DMS153 (cell line): ENCODE measurements around the gene ITGA1.
"Not testable (repeated sequence)": the region's sequence is repeated elsewhere in the genome, so short reads cannot be mapped to it uniquely, and the experiment has no call there.

Source experiments
- DNase-seq: peaks from one replicate; lab custom pipeline; 2025; lab: John Stamatoyannopoulos, UW

ITGA1 gene

DNA sequence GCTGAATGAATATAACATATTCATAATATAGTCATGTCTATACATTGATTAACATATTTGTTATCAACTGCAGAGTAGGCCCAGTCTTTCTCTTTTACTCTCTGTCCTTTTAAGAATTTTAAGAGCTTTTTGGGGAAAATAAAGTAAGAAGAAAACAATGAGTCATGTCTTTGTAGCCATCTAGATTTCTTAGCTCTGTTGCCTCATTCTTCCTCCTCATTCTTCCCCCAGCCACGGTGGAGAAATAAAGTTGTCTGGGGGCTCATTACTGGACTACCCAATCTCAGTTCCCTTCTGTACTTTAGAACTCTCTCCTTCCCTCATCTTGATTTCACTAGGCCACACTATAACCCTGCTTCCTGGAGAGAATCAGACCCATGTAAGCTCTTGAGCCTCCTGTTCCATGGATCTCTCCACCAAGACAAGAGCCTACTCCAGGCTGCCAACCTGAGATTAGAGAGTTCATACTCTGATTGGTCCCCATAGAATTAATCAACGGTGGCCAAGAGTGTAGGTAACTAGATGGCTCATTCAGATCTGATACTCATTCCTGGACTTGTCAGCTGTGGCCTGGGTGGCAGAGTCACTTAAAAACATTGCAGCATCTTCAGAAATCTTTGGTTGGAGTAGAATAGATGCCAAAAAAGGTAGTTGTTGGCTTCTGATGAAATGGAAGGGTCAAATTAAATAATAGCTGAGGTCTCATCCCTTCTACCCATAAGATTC lies 44.2 kb downstream of the ITGA1 start:
- DNase-seq = no peak

DNA sequence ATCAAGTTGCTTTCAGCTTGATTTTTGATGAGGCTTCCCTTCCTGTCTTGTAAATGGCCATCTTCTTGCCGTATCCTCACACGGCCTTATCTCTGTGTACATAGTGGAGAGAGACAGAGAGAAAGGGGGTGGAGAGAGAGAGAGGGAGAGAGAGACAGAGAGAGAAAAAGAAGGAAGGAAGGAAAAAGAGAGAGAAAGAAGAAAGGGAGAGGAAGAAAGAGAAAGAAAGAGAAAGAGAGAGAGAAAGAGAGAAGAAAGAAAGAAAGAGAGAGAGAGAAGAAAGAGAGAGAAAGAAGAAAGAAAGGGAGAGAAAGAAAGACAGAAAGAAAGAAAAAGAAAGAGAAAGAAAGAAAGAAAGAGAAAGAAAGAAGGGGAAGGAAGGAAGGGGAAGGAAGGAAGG lies 46.6 kb downstream of the ITGA1 start:
- DNase-seq = no peak

DNA sequence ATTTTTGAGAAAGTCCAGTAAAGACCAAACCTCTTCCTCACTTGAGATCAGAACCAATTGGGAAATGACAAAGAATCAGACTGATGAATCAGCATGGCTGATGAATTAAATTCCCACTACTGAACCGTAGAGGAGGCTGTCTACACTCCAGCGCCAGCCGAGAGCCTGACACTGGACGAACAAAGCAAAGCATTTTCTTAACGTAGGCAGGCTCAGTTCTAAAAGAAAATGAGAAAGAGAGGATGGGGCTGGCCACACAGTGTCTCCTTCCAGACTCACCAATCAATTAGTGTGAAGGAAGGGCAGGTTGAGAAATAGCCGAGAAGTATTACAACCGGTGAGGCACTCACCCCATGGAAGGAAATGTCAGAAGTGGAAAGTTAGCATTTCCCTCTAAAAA lies 49.4 kb downstream of the ITGA1 start:
- DNase-seq = no peak

DNA sequence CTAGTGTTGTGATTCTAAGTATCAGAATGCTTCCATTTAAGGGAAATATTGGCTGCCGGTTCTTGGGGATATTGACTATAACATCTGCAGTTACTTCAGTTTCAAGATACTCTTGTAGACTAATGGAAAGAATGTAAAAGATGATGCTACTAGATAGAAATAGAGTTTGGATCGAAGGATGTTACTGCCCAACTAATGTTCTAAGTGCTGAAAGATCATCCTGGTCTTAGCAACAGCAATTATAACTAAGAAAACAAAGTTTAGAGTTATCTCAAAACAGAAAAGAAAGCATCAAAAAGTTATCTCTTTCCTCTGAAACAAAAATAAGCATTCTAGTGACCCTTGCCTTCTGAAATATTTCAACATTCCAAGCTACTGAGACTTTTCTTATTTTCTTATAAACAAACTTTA lies 49.9 kb downstream of the ITGA1 start:
- DNase-seq = no peak

DNA sequence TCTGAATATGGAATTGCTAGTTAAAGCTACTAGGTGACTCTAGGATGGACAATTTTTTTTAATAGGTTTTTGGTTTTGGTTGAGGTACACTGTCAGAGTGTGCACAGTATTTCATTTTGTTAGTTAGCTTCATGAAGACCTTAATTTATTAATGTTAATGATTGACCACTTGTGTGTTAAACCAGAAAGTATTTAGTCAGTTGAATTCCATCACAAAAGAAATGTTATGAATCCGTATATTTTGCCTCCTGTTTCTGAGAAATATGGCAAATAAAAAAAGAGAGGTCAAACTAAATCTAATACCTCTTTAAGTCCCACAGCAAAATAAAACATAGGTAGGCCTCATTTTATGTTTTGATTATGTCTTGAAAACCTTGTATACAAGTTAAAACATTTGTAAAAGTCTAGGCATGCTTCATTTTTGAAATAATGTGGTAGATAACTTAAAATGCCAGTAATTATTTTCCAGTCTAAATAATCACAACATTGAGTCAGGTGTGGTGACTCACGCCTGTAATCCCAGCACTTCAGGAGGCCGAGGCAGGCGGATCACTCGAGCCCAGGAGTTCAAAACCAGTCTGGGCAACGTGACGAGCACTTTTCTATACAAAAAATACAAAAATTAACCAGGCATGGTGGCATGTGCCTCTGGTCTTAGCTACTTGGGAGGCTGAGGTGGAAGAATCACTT lies 50.8 kb downstream of the ITGA1 start:
- no peak for DNase-seq

DNA sequence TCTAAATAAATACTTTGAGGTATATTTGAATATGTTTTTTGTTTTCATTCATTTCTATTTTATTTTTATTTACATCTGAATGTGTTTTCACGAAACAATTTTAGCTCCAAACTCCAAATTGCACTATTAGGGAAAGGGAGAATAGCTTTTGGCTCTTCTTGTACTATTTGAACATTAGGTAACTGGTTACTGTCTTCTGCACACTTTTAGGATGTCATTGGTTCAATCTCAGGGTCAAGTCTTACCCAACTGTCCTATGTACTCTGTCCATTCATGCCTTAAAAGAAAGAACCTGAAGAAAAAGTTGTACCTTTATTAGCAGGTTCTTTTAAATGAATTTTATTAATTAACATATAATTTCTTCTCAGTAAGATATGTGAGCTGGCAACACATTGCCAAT lies 51.6 kb downstream of the ITGA1 start:
- DNase-seq = no peak

DNA sequence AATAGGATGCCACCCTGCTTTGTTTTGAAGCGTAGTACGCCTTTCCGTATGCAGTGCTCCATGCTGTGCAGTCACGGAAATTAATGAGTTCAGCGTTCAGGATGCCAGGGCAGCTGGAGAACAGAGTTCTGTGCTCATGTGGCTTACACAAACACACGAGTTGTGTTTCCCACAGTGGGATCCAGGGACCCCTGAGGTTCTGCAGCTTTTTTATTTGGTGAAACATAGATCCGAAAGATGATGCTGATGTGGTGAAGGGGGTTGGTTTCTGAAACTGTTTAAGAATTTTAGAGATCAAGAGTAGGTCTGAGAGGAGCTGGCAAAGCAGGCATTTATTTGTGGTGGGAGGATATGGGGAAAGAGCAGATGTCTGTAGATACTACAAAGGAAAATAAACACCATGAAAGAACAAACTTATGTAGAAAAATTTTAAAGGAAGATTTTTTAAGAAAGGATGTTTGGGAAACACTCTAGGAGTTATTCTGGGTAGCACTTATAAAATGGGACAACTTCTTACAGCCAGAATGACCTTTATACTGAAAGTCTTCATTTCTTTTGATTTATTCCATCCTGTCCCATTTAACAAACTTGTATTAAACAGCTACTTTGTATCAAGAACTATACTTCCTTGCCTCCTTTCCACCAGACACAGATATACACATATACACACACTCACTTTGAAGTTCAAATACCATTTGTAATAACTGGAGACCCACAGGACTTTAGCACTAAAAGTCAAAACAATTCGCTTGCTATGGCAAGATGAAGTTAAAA lies 52.7 kb downstream of the ITGA1 start:
- DNase-seq = no peak

DNA sequence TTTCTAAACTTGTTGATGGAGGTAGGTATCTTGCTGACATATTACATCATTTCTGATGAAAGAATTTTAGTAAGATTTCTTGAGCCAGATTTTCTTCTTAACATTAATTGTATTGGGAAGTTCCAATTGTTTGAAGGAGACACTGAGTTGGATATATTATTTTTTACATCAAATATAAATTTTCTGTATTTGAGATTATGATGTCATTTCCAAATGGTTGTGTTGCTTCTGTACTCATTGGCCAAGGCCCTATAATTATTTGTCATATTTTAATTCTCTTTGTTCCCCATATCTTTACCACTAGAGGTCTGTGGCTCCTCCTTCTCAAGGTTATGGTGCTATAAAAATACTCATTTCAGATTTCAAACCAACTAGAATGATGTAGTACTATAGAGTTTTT lies 53.4 kb downstream of the ITGA1 start:
- DNase-seq = no peak

DNA sequence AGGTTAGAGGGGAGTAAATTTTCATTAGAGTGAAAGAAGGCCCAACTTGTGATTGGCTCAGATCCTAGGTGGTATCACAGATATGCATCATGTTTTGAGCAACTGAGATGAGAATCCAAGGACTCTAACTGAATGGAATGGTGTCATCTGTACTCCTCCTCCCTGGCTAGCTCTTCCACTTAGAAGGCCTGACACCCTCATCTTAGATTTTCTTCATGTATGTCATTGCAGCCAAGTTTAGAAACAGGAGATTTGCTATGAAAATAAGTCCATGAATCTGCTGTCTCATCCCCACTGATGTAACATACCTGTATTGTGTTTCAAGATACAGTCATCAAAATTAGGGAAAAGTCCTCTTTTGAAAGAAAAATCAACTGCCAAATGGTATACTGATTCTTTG lies 54.4 kb downstream of the ITGA1 start:
- no peak for DNase-seq

DNA sequence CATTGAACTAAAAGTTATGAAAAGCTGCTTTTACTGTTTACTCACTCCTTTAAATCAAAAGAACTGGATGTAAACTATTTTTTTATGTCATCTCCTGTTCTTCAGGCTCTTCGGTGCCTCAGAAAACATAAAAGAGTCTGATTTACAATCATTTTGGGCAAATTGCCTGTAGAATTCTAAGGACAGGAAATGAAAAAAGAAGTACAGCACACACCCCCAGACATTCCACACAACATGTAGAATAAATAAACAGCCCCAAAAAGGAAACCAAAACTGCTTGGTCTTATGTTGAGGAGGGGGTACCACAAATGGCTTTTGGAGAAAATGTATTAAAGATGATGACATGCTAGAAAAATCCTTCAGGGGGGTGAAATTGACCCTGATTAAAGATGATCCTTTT lies 57.2 kb downstream of the ITGA1 start:
- no peak for DNase-seq

DNA sequence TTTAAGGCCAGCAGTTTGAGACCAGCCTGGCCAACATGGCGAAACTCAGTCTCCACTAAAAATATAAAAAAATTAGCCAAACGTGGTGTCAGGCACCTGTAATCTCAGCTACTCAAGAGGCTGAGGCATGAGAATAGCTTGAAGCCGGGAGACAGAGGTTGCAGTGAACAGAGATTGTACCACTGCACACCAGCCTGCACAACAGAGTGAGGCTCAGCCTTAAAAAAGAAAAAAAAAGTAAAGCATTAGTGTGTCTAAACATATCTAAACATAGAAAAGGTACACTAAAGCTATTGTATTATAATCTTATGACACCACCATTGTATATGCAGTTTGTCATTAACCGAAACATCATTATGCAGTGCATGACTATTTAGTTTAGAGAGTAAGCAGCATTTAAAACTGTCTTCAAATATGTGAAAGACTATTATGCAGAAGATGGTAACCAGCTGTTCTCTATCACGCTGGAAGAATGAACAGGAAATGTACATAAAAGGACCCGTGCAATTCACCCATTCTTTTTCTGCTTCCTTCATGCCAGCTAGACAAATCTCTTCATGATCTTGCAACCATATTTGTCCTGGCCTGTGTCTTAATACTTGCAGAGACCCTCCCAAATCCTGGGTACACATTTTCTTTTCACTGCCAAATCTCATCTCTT lies 58.6 kb downstream of the ITGA1 start:
- DNase-seq = no peak

DNA sequence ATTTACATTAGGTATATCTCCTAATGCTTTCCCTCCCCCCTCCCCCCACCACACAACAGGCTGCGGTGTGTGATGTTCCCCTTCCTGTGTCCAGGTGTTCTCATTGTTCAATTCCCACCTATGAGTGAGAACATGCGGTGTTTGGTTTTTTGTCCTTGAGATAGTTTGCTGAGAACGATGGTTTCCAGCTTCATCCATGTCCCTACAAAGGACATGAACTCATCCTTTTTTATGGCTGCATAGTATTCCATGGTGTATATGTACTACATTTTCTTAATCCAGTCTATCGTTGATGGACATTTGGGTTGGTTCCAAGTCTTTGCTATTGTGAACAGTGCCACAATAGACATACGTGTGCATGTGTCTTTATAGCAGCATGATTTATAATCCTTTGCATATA lies 61.0 kb downstream of the ITGA1 start:
- DNase-seq = not testable (repeated sequence)

DNA sequence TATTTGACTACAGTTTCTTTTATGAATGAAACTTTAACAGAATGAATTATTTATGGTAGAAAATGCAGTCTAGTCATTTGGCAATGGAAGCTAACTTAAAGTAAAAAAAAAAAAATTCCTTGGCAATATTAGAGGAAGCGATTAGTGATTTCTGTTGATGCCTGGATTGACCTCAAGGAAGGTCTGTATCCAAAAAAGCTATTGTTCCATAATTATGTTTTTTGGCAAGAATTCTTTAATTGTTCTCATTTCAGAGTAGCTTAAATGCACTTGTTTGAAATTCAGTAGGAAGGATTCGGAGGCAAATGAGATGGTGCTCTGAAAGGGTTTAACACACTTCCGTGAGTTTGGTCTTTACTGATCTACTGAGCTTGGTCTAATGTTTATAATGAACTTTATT lies 61.8 kb downstream of the ITGA1 start:
- no peak for DNase-seq

DNA sequence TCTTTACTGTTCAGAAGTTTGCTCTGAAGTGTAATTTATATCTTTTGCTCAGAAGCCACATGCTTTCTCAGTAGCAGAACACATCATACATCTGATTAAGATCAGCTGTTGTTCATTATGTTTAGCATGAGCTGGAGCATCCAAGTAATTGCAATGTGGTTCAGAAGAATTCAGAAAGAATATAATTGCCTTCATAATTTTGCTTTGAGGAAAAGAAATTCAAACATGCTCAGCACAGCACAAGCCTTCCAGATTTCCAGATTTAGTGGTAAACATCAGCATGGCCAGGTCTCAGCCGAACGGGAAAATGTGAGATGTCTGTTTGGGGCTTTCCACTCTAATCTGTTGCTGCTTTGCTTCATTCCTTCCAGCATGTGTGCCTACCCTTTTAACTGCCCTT lies 65.9 kb downstream of the ITGA1 start:
- no peak for DNase-seq

DNA sequence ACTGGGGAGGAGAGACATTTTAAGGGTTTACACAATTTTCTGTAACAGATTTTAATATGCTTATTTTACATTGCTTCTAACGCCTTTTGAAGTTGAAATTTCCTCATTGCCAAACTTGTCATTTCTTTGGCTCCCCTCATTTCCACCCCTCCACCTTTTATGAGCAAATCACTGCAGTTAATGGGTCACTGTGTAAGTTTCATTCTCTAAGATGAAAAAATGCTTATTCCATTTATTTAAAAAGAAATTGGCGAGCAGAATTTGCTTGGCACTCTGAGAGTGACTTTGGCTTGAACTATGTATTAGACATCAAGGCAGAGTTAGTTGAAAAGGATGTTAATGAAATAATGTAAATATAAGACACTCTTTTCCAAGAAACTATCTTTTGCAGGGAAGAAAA lies 66.6 kb downstream of the ITGA1 start:
- no peak for DNase-seq

DNA sequence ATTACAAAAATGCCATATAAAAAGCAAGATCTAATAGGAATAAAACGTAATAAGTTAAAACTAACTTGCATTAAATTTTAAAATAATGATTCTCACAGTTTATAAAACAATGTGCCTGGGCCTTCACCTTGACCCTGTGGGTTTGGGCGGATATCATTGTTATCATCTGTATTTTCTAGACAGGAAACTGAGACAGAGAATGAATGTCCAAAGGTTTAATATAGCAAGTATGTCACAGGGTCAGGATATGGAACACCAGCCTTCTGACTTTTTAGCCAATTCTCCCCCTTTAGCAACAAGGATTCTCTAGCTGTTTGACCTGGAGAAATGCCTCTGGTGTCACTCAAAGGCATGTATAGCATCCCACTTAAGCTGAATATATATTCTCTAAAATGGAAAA lies 67.2 kb downstream of the ITGA1 start:
- no peak for DNase-seq

DNA sequence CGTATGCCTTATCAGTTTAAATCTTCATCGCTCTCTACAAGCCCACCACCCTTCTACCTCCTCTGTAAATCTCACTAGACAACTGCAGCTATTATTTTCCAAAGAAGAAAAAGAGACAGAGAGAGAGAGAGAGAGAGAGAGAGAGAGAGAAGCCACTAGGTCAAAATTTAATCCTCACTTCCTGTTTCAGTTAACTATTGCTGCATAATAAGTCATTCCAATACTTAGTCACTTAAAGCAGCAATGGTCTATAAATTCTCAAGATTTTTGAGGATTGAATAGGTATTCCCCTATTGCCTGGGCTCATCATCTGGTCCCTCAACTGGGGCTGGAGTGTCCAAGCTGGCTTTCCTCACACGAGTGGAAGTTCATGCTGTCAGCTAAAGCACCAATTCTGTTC lies 68.8 kb downstream of the ITGA1 start:
- DNase-seq = no peak

DNA sequence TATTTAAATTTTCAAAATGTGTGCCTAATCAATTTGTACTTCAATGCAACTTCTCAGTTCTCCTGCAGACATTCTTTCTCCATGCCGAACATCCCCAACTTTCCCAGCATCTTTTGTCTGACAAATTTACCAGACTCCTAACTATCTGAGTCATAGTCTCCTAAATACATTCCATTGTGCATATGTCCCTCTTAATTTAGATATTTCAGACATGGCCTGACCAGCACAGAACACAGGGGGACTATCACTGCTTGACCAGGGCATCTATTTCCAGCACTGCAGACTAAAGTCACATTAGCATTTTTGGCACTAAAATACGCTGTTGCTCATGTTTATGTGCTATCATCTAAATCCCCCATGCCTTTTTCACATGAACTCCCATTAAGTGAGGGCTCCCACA lies 71.9 kb downstream of the ITGA1 start:
- no peak for DNase-seq

DNA sequence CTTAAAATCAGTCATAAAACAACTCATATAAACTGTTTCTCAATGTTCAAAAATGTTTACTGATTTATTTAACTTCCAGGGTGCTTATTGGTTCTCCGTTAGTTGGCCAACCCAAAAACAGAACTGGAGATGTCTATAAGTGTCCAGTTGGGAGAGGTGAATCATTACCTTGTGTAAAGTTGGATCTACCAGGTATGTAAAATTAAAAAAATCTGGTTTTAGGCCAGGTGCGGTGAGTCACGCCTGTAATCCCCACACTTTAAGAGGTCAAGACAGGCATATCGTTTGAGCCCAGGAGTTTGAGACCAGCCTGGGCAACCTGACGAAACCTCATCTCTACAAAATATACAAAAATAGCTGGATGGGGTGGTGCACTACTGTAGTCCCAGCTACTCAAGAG lies 73.7 kb downstream of the ITGA1 start:
- no peak for DNase-seq

DNA sequence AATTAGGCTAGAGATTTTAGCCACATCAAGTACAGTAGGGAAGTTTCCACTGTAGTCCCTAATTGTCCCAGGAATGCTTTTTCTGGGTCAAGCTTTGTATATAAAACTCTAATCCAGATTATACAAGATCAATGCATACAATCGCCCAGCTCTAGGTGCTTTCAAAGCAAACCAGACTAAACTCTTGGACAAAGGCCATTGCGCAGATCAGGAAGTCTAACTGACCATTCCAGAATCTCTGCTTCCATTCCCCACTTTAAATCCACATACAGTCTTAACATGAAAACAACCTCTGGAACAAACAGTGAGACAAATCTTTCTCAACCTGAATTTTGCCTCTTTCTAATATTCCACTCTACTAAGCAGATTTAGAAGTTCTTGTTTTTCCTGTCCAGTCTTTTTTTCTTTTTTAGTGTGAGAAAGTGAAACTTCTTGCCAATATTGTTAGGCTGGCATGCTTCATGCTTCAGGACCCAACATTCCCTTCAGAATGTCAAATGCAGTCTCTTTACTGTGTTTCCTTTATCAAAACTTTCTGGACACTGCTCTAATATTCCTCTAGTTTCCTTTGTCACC lies 76.1 kb downstream of the ITGA1 start:
- DNase-seq = no peak

DNA sequence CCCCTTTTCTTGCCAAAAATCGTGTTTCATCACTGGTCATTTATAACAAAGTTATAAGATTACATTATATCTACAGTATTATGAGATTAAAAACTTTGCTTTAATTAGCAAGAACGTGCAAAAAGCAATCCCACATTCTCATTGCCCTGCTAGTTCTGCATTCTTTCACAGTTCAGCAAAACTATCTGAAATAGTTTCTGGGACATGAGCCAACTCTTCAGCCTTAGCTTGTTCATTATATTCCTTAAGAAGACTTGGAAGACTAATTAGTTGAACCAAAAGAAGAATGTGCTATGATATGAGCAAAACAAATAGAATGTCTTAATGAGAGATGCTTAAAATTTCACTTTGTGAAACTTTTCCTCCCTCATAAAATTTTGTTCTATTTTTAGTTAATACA lies 76.7 kb downstream of the ITGA1 start:
- no peak for DNase-seq

DNA sequence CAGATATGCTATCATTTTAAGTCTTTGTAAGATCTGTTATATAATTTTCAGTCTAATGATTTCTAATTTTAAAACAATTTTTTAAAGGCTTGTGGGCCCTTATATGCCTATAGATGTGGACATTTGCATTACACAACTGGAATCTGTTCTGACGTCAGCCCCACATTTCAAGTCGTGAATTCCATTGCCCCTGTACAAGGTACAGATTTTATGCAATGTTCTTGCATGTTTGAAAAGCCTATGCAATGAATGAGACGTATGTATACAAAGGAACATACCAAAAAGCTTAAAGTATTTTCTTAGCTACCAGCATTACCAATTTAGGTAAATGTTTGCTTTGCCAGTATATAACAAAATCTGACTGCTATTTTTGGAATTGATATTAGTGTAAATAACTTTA lies 77.2 kb downstream of the ITGA1 start:
- no peak for DNase-seq
